Measurements from ENCODE around the gene EIF4EBP3. TPM values are rescaled to one million over a fixed set of nuclear protein-coding genes. Genes with fewer than 3 reads are reported as not detected.
"Not testable (repeated sequence)": the region's sequence is repeated elsewhere in the genome, so short reads cannot be mapped to it uniquely, and the experiment has no call there.

Gene EIF4EBP3
- total RNA-seq, 2 experiments from 2014 or later = 8.0 to 11.6 TPM

DNA sequence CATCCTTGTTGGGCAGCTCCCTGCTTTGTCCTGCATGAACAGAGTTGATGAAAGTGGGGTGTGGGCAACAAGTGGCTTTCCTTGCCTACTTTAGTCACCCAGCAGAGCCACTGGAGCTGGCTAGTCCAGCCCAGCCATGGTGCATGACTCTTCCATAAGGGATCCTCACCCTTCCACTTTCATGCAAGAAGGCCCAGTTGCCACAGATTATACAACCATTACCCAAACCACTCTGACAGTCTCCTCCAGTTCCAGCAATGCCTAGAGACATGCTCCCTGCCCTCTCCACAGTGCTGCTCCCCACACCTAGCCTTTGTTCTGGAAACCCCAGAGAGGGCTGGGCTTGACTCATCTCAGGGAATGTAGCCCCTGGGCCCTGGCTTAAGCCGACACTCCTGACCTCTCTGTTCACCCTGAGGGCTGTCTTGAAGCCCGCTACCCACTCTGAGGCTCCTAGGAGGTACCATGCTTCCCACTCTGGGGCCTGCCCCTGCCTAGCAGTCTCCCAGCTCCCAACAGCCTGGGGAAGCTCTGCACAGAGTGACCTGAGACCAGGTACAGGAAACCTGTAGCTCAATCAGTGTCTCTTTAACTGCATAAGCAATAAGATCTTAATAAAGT is 21.1 kb downstream of the EIF4EBP3 start:
- Mint-ChIP-seq H3K36me3 (ENCODE audit: low read depth) (peaks cover 45% of the 10 kb centered on the region), H3K27ac (peak overlapping the region; percentile 93), H3K27me3 (no peaks in the 10 kb centered on the region), H3K4me1 (peaks cover 62% of the 10 kb centered on the region), H3K9me3 (no peaks in the 10 kb centered on the region), H3K4me3 (peak overlapping the region; percentile 67)
- no peak for DNase-seq
- POLR2A ChIA-PET = interaction anchor here (1.2 to 5.9 kb wide), 8 partner anchors 9 to 167 kb away, joined by 3 to 29 read pairs (median 6); partner anchors contain the start of genes ANKHD1, EIF4EBP3, HARS1 and HARS2
- CTCF ChIA-PET = interaction anchor here (1.4 to 1.6 kb wide), 2 partner anchors 10 to 64 kb away, joined by 3 to 7 read pairs; partner anchors contain the start of gene CD14

- POLR2A ChIA-PET = interaction anchor here (1.2 to 5.9 kb wide), 8 partner anchors 10 to 168 kb away, joined by 3 to 29 read pairs (median 6); partner anchors contain the start of genes ANKHD1, EIF4EBP3, HARS1 and HARS2
- DNase-seq = no peak
- CTCF ChIA-PET = interaction anchor here (0.8 to 1.9 kb wide), 6 partner anchors 22 to 329 kb away, joined by 3 to 12 read pairs (median 6); partner anchors contain the start of genes CD14 and EIF4EBP3
- H3K36me3 Mint-ChIP-seq (ENCODE audit: low read depth) = peaks cover 45% of the 10 kb centered on the region
- no peaks in the 10 kb centered on the region for H3K27me3 Mint-ChIP-seq
- peaks cover 56% of the 10 kb centered on the region for H3K4me1 Mint-ChIP-seq
- peak overlapping the region; percentile 93 for H3K27ac Mint-ChIP-seq
- peak overlapping the region; percentile 67 for H3K4me3 Mint-ChIP-seq
- H3K9me3 Mint-ChIP-seq = no peaks in the 10 kb centered on the region
Measured at GRCh38 chr5:140569197-140569596, 21.7 kb downstream of the EIF4EBP3 start.

DNA sequence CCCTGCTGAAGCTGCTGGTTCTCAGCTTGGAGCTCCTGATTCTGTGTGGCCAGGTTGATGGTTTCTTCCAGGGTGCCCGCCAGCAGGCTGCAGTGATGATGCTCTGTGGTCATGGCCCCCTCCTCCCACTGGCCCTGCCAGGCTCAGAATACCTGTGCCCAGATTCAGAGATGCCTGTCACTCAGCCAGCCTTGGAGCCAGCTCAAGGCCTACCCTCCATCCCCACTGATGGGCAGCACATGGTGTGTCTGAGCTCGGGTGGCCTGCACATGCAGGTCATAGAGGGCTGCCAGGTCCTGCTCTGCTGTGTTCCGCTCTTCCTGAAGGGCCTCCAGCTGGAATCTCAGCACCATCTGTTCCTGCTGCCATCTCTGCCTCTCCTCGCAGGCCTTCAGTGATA is 22.6 kb downstream of the EIF4EBP3 start:
- H3K4me3 Mint-ChIP-seq = no peak overlapping the region
- no peaks in the 10 kb centered on the region for H3K9me3 Mint-ChIP-seq
- H3K27me3 Mint-ChIP-seq = no peaks in the 10 kb centered on the region
- peaks cover 50% of the 10 kb centered on the region for H3K4me1 Mint-ChIP-seq
- H3K36me3 Mint-ChIP-seq (ENCODE audit: low read depth) = peaks cover 39% of the 10 kb centered on the region
- peak overlapping the region; percentile 93 for H3K27ac Mint-ChIP-seq
- POLR2A ChIA-PET = interaction anchor here (1.2 to 5.9 kb wide), 6 partner anchors 13 to 169 kb away, joined by 5 to 29 read pairs (median 9); partner anchors contain the start of genes ANKHD1, EIF4EBP3, HARS1 and HARS2
- no peak for DNase-seq
- CTCF ChIA-PET = interaction anchor here (0.8 to 1.9 kb wide), 8 partner anchors 22 to 330 kb away, joined by 3 to 12 read pairs (median 5); partner anchors contain the start of genes CD14 and EIF4EBP3

DNA sequence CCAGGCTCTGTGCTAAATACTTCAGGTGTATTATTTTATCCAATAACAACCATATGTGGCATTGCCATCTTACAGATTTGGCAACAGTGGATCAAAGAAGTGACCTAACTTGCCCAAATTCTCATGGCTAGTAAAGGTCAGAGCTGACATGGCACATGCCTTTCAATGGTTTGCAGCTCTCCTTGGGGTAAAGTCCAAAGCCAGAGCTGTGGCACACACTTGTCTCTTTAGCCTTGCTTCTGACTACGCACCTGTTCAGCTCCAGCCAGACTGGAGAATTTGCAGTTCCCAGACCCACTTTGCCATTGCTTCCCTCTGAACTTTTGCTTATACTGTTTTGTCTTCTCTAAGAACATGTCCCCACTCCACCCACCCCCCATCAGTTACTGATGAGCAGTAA is 23.0 kb downstream of the EIF4EBP3 start:
- Mint-ChIP-seq H3K4me3 (no peak overlapping the region), H3K9me3 (no peaks in the 10 kb centered on the region), H3K4me1 (peaks cover 46% of the 10 kb centered on the region), H3K36me3 (ENCODE audit: low read depth) (peaks cover 37% of the 10 kb centered on the region), H3K27ac (peak overlapping the region; percentile 93), H3K27me3 (no peaks in the 10 kb centered on the region)
- ChIA-PET CTCF (interaction anchor here (0.6 to 1.9 kb wide), 6 partner anchors 65 to 330 kb away, joined by 3 to 12 read pairs (median 4); no protein-coding TSS in a partner anchor), POLR2A (interaction anchor here (3.4 to 5.9 kb wide), 2 partner anchors 13 to 23 kb away, joined by 12 to 29 read pairs; partner anchors contain the start of genes EIF4EBP3 and SRA1)
- no peak for DNase-seq

- CTCF ChIA-PET = interaction anchor here (0.6 to 1.9 kb wide), 5 partner anchors 12 to 140 kb away, joined by 3 to 12 read pairs (median 3); no protein-coding TSS in a partner anchor
Measured at GRCh38 chr5:140571105-140571504, 23.6 kb downstream of the EIF4EBP3 start.

GRCh38 chr5:140573683-140574082 is 26.2 kb downstream of the EIF4EBP3 start:
- DNase-seq = no peak
- Mint-ChIP-seq H3K4me1 (peaks cover 15% of the 10 kb centered on the region), H3K36me3 (ENCODE audit: low read depth) (peaks cover 13% of the 10 kb centered on the region), H3K4me3 (no peak overlapping the region), H3K27me3 (no peaks in the 10 kb centered on the region), H3K27ac (no peak overlapping the region), H3K9me3 (no peaks in the 10 kb centered on the region)
- ChIA-PET POLR2A (no interaction called here), CTCF (interaction anchor here (1.3 kb wide), 2 partner anchors 26 to 61 kb away, joined by 3 read pairs; partner anchors contain the start of gene EIF4EBP3)

More at GRCh38 chr5:140571105-140571504, 23.6 kb downstream of the EIF4EBP3 start:
- POLR2A ChIA-PET = interaction anchor here (3.4 to 5.9 kb wide), 2 partner anchors 14 to 24 kb away, joined by 12 to 29 read pairs; partner anchors contain the start of genes EIF4EBP3 and SRA1
- no peak overlapping the region for H3K4me3 Mint-ChIP-seq
- peaks cover 40% of the 10 kb centered on the region for H3K4me1 Mint-ChIP-seq
- H3K27ac Mint-ChIP-seq = no peak overlapping the region
- H3K36me3 Mint-ChIP-seq (ENCODE audit: low read depth) = peaks cover 33% of the 10 kb centered on the region
- no peak for DNase-seq
- no peaks in the 10 kb centered on the region for H3K27me3 Mint-ChIP-seq
- no peaks in the 10 kb centered on the region for H3K9me3 Mint-ChIP-seq

DNA sequence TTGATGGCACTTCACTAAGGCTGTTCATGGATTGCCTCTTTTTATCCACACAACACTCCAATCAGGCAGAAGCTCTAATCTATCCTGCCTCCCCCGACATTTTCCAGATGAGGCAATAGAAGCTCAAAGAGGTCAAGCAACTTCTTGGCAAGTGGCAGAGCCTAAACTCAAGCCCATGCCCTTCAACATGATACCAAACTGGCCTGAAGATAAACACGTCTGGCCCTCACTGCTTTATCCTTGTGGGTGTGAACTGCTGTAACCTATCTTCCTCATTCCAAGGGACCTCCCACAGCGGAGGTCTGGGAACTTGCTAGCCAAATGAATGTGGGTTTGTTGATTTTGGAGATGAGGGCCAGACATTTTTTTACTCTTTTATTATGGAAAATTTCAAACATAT is 26.7 kb downstream of the EIF4EBP3 start:
- DNase-seq = no peak
- H3K9me3 Mint-ChIP-seq = no peaks in the 10 kb centered on the region
- POLR2A ChIA-PET = no interaction called here
- no peaks in the 10 kb centered on the region for H3K27me3 Mint-ChIP-seq
- CTCF ChIA-PET = interaction anchor here (1.3 kb wide), 2 partner anchors 27 to 60 kb away, joined by 3 read pairs; partner anchors contain the start of gene EIF4EBP3
- H3K27ac Mint-ChIP-seq = no peak overlapping the region
- peaks cover 10% of the 10 kb centered on the region for H3K4me1 Mint-ChIP-seq
- H3K36me3 Mint-ChIP-seq (ENCODE audit: low read depth) = peaks cover 9% of the 10 kb centered on the region
- no peak overlapping the region for H3K4me3 Mint-ChIP-seq

DNA sequence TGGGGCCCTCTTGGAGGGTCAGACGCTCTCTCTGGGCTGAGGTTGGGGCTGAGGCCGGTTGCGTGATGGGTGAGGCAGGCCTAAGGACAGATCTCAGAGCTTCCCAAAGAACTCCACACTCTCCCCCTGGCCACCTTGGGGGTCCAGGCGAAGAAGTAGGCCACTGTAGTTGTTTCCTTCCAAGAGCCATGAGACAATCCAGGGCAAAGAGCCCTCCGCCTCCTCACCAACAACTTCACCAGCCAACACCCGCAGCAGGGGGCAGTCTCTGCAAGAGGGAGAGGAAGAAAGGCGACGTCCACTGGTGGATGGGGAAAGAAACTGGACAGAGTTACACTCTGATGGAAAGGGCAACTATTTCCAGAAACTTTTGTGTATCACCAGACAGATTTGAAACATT is 27.8 kb downstream of the EIF4EBP3 start:
- ChIA-PET CTCF (no interaction called here), POLR2A (interaction anchor here (3.1 kb wide), 1 partner anchor 10 kb away, joined by 11 read pairs; no protein-coding TSS in a partner anchor)
- peaks cover under 1% of the 10 kb centered on the region for H3K4me1 Mint-ChIP-seq
- H3K36me3 Mint-ChIP-seq (ENCODE audit: low read depth) = peaks cover 3% of the 10 kb centered on the region
- H3K27me3 Mint-ChIP-seq = peaks cover 1% of the 10 kb centered on the region
- no peak overlapping the region for H3K4me3 Mint-ChIP-seq
- no peak for DNase-seq
- no peak overlapping the region for H3K27ac Mint-ChIP-seq
- no peaks in the 10 kb centered on the region for H3K9me3 Mint-ChIP-seq

GRCh38 chr5:140576776-140577201 is 29.3 kb downstream of the EIF4EBP3 start:
- Mint-ChIP-seq H3K4me3 (no peak overlapping the region), H3K36me3 (ENCODE audit: low read depth) (no peaks in the 10 kb centered on the region), H3K9me3 (no peaks in the 10 kb centered on the region), H3K4me1 (no peaks in the 10 kb centered on the region), H3K27ac (no peak overlapping the region), H3K27me3 (peaks cover 9% of the 10 kb centered on the region)
- DNase-seq = no peak
- ChIA-PET CTCF (no interaction called here), POLR2A (interaction anchor here (1.1 to 3.1 kb wide), 2 partner anchors 11 to 54 kb away, joined by 3 to 11 read pairs; no protein-coding TSS in a partner anchor)

GRCh38 chr5:140579188-140579747 is 31.8 kb downstream of the EIF4EBP3 start:
- POLR2A ChIA-PET = interaction anchor here (0.6 to 1.3 kb wide), 2 partner anchors 14 to 543 kb away, joined by 3 read pairs; partner anchors contain the start of gene SLC35A4
- H3K9me3 Mint-ChIP-seq; H3K4me1 Mint-ChIP-seq; H3K27ac Mint-ChIP-seq; DNase-seq; H3K36me3 Mint-ChIP-seq (ENCODE audit: low read depth); H3K4me3 Mint-ChIP-seq: not testable (repeated sequence)
- CTCF ChIA-PET = interaction anchor here (0.8 to 2.1 kb wide), 2 partner anchors 14 to 56 kb away, joined by 3 to 5 read pairs; partner anchors contain the start of gene SLC35A4
- peaks cover 16% of the 10 kb centered on the region for H3K27me3 Mint-ChIP-seq

GRCh38 chr5:140587495-140587894 is 40.0 kb downstream of the EIF4EBP3 start:
- Mint-ChIP-seq H3K36me3 (ENCODE audit: low read depth) (no peaks in the 10 kb centered on the region), H3K27ac (no peak overlapping the region), H3K9me3 (no peaks in the 10 kb centered on the region), H3K4me1 (no peaks in the 10 kb centered on the region), H3K4me3 (no peak overlapping the region), H3K27me3 (peaks cover 6% of the 10 kb centered on the region)
- POLR2A ChIA-PET = no interaction called here
- DNase-seq = no peak
- CTCF ChIA-PET = no interaction called here

GRCh38 chr5:140588311-140589070 is 41.0 kb downstream of the EIF4EBP3 start:
- no peak overlapping the region for H3K4me3 Mint-ChIP-seq
- CTCF ChIA-PET = interaction anchor here (0.6 to 1.0 kb wide), 2 partner anchors 46 to 231 kb away, joined by 3 to 4 read pairs; no protein-coding TSS in a partner anchor
- no peaks in the 10 kb centered on the region for H3K36me3 Mint-ChIP-seq (ENCODE audit: low read depth)
- POLR2A ChIA-PET = no interaction called here
- no peak overlapping the region for H3K27ac Mint-ChIP-seq
- peaks cover 2% of the 10 kb centered on the region for H3K27me3 Mint-ChIP-seq
- no peaks in the 10 kb centered on the region for H3K4me1 Mint-ChIP-seq
- no peak for DNase-seq
- H3K9me3 Mint-ChIP-seq = no peaks in the 10 kb centered on the region
